Endothelial cell of umbilical vein (primary cell): ENCODE data around the gene DIPK1A. TPM values are rescaled to one million over a fixed set of nuclear protein-coding genes. Genes with fewer than 3 reads are reported as not detected.

ENCODE experiments used
- BruUV-seq: library from RNA; stranded (reverse); fragments of 400-500 nt; replicated peaks from 2 replicates; lab custom pipeline; 2021; lab: Mats Ljungman, UMichigan
- CTCF ChIA-PET: fragments of 300-600, 350-600 bp; sonication (Branson Sonifier 250); formaldehyde crosslinking; loops from one replicate; lab custom pipeline; 2021; ENCODE audit warnings: antibody characterized with exemption, inconsistent platforms; lab: Charles Lee
- POLR2A ChIA-PET: fragments of 300-600, 350-600 bp; sonication (Branson Sonifier 250); formaldehyde crosslinking; loops from one replicate; lab custom pipeline; 2021; ENCODE audit warnings: antibody characterized with exemption, inconsistent platforms; lab: Charles Lee
- DNase-seq: peaks from one replicate; pipeline ENCODE4 v3.0.0-alpha.2; 2011; ENCODE audit warnings: low read depth, low spot score
- FAIRE-seq: peaks from 2 replicates; lab custom pipeline; 2011; peaks lifted over from hg19 to GRCh38; lab: Jason Lieb, UNC
- H2AFZ ChIP-seq: 2 replicates; pipeline ENCODE4 v1.6.0; 2012; ENCODE audit warnings: low read depth, low read length, control low read depth, inconsistent platforms
- H3K27ac ChIP-seq: 2 replicates; pipeline ENCODE4 v1.5.1; 2011; ENCODE audit warnings: low read depth, mild to moderate bottlenecking, control low read depth, low read length, moderate library complexity; ENCODE audit not compliant: insufficient read depth
- H3K27me3 ChIP-seq, 2 experiments: 2 replicates each; pipeline versions ENCODE4 v1.6.0 to v1.6.1; 2011; ENCODE audit warnings: low read length in 2 of 2, mixed read lengths in 1 of 2; ENCODE audit not compliant: control insufficient read depth in 2 of 2, insufficient read depth in 2 of 2
- H3K36me3 ChIP-seq, 2 experiments: 2 replicates in 1 of 2; 3 replicates in 1 of 2; pipeline ENCODE4 v1.5.1; 2011; ENCODE audit warnings: low read length in 2 of 2, mild to moderate bottlenecking in 1 of 2, moderate library complexity in 1 of 2; ENCODE audit not compliant: control insufficient read depth in 2 of 2, insufficient read depth in 2 of 2; ENCODE audit errors: extremely low read depth in 1 of 2
- H3K4me1 ChIP-seq: 3 replicates; pipeline ENCODE4 v1.5.1; 2011; ENCODE audit warnings: mild to moderate bottlenecking, low read length; ENCODE audit not compliant: control insufficient read depth, insufficient read depth; ENCODE audit errors: extremely low read depth
- H3K4me2 ChIP-seq: 2 replicates; pipeline ENCODE4 v1.6.1; 2011; ENCODE audit warnings: low read length, control low read depth, mixed read lengths; ENCODE audit not compliant: insufficient read depth
- H3K4me3 ChIP-seq, 3 experiments: fragments of 200-600 bp in 1 of 3; sonication (generic), shearing (Covaris generic) in 1 of 3; replicated peaks in 1 of 3; 2 replicates each; pipeline ENCODE4 v1.5.1; 2011 to 2016; ENCODE audit warnings: control low read depth in 3 of 3, low read length in 3 of 3, mild to moderate bottlenecking in 2 of 3, inconsistent platforms in 1 of 3, low read depth in 1 of 3, moderate library complexity in 1 of 3; ENCODE audit not compliant: insufficient read depth in 1 of 3
- H3K79me2 ChIP-seq: 2 replicates; pipeline ENCODE4 v1.6.0; 2012; ENCODE audit warnings: low read length, inconsistent platforms; ENCODE audit not compliant: control insufficient read depth, insufficient read depth
- H3K9ac ChIP-seq: replicated peaks from 2 replicates; pipeline ENCODE3; 2011; ENCODE audit warnings: low read length, control low read depth; ENCODE audit not compliant: insufficient read depth; ENCODE audit errors: extremely low read depth
- H3K9me1 ChIP-seq: replicated peaks from 3 replicates; pipeline ENCODE4 v1.6.0; 2011; ENCODE audit warnings: mild to moderate bottlenecking, low read length; ENCODE audit not compliant: control insufficient read depth, insufficient read depth; ENCODE audit errors: extremely low read depth
- H3K9me3 ChIP-seq: replicated peaks from 2 replicates; pipeline ENCODE4 v1.5.1; 2012; ENCODE audit warnings: low read length, inconsistent platforms; ENCODE audit not compliant: control insufficient read depth, insufficient read depth
- H4K20me1 ChIP-seq: replicated peaks from 2 replicates; pipeline ENCODE3; 2011; ENCODE audit warnings: mild to moderate bottlenecking, low read length; ENCODE audit not compliant: control insufficient read depth, insufficient read depth; ENCODE audit errors: extremely low read depth
- EZH2 ChIP-seq: IDR thresholded peaks from 2 replicates; pipeline ENCODE4 v1.6.1; 2012; ENCODE audit warnings: borderline replicate concordance, low read depth, mild to moderate bottlenecking, moderate library complexity, low read length, inconsistent platforms; ENCODE audit not compliant: severe bottlenecking
- FOS ChIP-seq: IDR thresholded peaks from 2 replicates; pipeline ENCODE4 v1.6.1; 2011; ENCODE audit warnings: mild to moderate bottlenecking, low read length, moderate library complexity, borderline replicate concordance; ENCODE audit not compliant: insufficient read depth
- GATA2 ChIP-seq: IDR thresholded peaks from 2 replicates; pipeline ENCODE4 v1.7.0; 2011; ENCODE audit warnings: low read depth, mild to moderate bottlenecking, moderate library complexity, mixed read lengths, low read length; ENCODE audit not compliant: insufficient read length, insufficient read depth
- JUN ChIP-seq: IDR thresholded peaks from 2 replicates; pipeline ENCODE4 v1.6.1; 2011; ENCODE audit warnings: borderline replicate concordance, low read depth; ENCODE audit not compliant: insufficient read length, insufficient read depth
- MYC ChIP-seq: IDR thresholded peaks from one replicate; pipeline ENCODE4 v1.6.1; 2011; ENCODE audit warnings: mild to moderate bottlenecking, low read depth, low read length
- POLR2A ChIP-seq: IDR thresholded peaks from 2 replicates; pipeline ENCODE4 v1.6.1; 2012; ENCODE audit warnings: low read depth, mild to moderate bottlenecking, control low read depth, low read length
- POLR2AphosphoS5 ChIP-seq: IDR thresholded peaks from 2 replicates; pipeline ENCODE4 v1.6.1; 2012; ENCODE audit warnings: low read depth, mild to moderate bottlenecking, control low read depth, low read length, moderate library complexity; ENCODE audit not compliant: insufficient read depth
- dilution Hi-C: fragments of 300-500 bp; cut with MboI; formaldehyde crosslinking; loops from one replicate; pipeline ENCODE4 v1.15.0; 2019; ENCODE audit warnings: low sequenced_read_pairs; ENCODE audit not compliant: extremely low pct_ligation_motif_present
- intact Hi-C: fragments of 100-400 bp; cut with micrococcal nuclease; formaldehyde crosslinking; loops from one replicate; pipeline ENCODE4 v1.10.0; 2022
- polyA plus RNA-seq, 4 experiments: library from polyadenylated mRNA; depleted of rRNA in 3 of 4; stranded (reverse) in 3 of 4; unstranded in 1 of 4; fragments of >200 nt; gene quantifications; 2 replicates each; pipeline versions ENCODE4 v1.2.1 to v1.2.3, GENCODE V29; 2011 to 2012; ENCODE audit warnings: missing spikeins in 1 of 4
- total RNA-seq: library from RNA; stranded (reverse); gene quantifications from 2 replicates; pipeline ENCODE4 v1.2.3, GENCODE V29; 2021
- TF ChIP-seq, protein P1 (sequence below), 2 donors: IDR thresholded peaks; 1 replicate in 1 of 2; 2 replicates in 1 of 2; pipeline ENCODE4 v1.5.1; 2011; ENCODE audit warnings: low read length in 2 of 2, mild to moderate bottlenecking in 2 of 2, moderate library complexity in 2 of 2, control low read depth in 1 of 2, inconsistent platforms in 1 of 2, low read depth in 1 of 2; ENCODE audit not compliant: insufficient read depth in 1 of 2; ENCODE audit errors: extremely low read depth in 1 of 2
- TF ChIP-seq, protein P2 (sequence below): IDR thresholded peaks from 2 replicates; pipeline ENCODE4 v1.6.1; 2011; ENCODE audit not compliant: insufficient read depth, insufficient read length

Gene DIPK1A
- total and polyA plus RNA-seq, 2 donors (not counting 3 experiments of a cell fraction or from before 2014, with no cell fraction given): 0.25 to 0.93 TPM

DNA sequence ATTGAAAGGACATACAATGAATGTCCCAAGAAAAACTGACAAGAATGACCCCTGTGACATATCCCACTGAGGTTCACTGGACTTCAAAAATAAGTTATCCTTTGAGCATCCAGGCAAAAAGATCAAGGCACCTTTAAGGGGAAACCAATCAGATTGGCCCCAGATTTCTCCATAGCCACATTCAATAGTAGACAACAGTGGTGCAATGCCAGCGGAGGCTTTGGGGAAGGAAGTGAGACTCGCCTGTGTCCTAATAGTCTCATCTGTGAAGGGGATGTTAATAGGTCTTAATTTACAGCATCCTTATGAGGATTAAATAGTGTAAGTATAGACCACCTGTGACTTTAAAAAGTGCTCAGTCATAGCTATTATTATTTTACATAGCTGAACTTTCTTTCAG lies 108.0 kb downstream of the DIPK1A start:
- Histone ChIP-seq H3K4me3 (no peak overlapping the region), H3K36me3 (no peaks in the 10 kb centered on the region), H2AFZ (no peak overlapping the region), H3K79me2 (no peaks in the 10 kb centered on the region), H3K27ac (no peak overlapping the region), H4K20me1 (no peaks in the 10 kb centered on the region), H3K9ac (no peak overlapping the region), H3K4me1 (no peaks in the 10 kb centered on the region), H3K27me3 (peaks cover 2 to 6% of the 10 kb centered on the region in 2 experiments), H3K4me2 (no peak overlapping the region), H3K9me3 (no peaks in the 10 kb centered on the region), H3K9me1 (no peaks in the 10 kb centered on the region)
- POLR2A ChIA-PET: no interaction called here
- dilution Hi-C loops: no loop called here
- intact Hi-C loops: no loop called here
- DNase-seq (no peak), FAIRE-seq (no peak)
- BruUV-seq: no TSS peak
- TF ChIP-seq POLR2AphosphoS5 (no peak), FOS (no peak)
- CTCF ChIA-PET: interaction anchor here (1.7 to 11.4 kb wide), 2 partner anchors 22 to 140 kb away, joined by 4 to 257 read pairs; partner anchors contain the start of gene RPL5

DNA sequence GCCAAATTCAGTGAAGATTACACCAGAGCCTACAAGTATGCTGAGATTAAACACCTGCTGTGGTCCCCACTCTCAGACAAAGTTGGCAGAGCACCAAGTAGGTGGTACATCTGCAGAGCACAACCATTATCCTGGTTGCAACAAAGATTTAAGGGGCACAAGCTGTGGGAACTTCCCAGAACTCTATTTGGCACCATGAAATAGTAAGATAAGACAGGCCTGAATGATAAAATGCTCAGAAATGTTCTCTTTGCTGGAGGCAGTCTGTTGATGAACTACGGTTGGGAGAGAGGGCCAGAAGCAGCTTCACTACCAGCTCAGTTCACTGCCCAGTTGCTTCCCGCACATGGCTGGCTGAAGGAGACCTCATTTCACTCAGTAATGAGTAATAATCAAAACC lies 109.5 kb downstream of the DIPK1A start:
- ChIA-PET CTCF (interaction anchor here (11.4 kb wide), 1 partner anchor 142 kb away, joined by 257 read pairs; no protein-coding TSS in a partner anchor), POLR2A (no interaction called here)
- Histone ChIP-seq H3K27ac (no peak overlapping the region), H3K9me3 (no peaks in the 10 kb centered on the region), H3K9ac (no peak overlapping the region), H4K20me1 (no peaks in the 10 kb centered on the region), H3K4me1 (no peaks in the 10 kb centered on the region), H3K9me1 (no peaks in the 10 kb centered on the region), H3K36me3 (no peaks in the 10 kb centered on the region), H3K27me3 (peaks cover 2% of the 10 kb centered on the region in 2 experiments), H2AFZ (no peak overlapping the region), H3K4me3 (no peak overlapping the region), H3K79me2 (no peaks in the 10 kb centered on the region), H3K4me2 (no peak overlapping the region)
- no TSS peak for BruUV-seq
- DNase-seq (no peak), FAIRE-seq (no peak)
- dilution Hi-C loops (no loop called here), intact Hi-C loops (no loop called here)
- TF ChIP-seq, protein P1, sequence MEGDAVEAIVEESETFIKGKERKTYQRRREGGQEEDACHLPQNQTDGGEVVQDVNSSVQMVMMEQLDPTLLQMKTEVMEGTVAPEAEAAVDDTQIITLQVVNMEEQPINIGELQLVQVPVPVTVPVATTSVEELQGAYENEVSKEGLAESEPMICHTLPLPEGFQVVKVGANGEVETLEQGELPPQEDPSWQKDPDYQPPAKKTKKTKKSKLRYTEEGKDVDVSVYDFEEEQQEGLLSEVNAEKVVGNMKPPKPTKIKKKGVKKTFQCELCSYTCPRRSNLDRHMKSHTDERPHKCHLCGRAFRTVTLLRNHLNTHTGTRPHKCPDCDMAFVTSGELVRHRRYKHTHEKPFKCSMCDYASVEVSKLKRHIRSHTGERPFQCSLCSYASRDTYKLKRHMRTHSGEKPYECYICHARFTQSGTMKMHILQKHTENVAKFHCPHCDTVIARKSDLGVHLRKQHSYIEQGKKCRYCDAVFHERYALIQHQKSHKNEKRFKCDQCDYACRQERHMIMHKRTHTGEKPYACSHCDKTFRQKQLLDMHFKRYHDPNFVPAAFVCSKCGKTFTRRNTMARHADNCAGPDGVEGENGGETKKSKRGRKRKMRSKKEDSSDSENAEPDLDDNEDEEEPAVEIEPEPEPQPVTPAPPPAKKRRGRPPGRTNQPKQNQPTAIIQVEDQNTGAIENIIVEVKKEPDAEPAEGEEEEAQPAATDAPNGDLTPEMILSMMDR (IDR thresholded peaks at IDR 0.05; ENCODE audit: extremely low read depth in 1 of 2, insufficient read depth in 1 of 2, low read depth in 1 of 2, low read length in 2 of 2): no peak
- TF ChIP-seq FOS (no peak), POLR2AphosphoS5 (no peak), MYC (no peak), JUN (no peak), POLR2A (no peak), GATA2 (no peak), EZH2 (no peak)
- TF ChIP-seq, protein P2, sequence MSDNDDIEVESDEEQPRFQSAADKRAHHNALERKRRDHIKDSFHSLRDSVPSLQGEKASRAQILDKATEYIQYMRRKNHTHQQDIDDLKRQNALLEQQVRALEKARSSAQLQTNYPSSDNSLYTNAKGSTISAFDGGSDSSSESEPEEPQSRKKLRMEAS: no peak
